ENCODE measurements around the gene TPPP.
A peak's percentile ranks its signal among the peaks of the same experiment; 100 is the strongest.

TPPP gene

DNA sequence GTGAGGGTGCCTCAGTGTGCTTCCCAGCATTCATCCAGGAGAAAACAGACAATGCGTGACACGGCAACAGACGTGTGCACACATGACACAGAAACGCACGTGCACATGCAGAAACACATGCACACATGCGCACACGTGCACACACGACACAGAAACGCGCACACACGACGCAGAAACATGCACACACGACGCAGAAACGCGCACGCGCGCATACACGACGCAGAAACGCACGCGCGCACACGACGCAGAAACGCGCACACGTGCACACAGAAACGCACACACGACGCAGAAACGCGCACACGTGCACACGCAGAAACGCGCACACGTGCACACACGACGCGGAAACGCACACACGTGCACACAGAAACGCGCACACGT is 16.5 kb downstream of the TPPP start:
- DNase-seq: no peak

DNA sequence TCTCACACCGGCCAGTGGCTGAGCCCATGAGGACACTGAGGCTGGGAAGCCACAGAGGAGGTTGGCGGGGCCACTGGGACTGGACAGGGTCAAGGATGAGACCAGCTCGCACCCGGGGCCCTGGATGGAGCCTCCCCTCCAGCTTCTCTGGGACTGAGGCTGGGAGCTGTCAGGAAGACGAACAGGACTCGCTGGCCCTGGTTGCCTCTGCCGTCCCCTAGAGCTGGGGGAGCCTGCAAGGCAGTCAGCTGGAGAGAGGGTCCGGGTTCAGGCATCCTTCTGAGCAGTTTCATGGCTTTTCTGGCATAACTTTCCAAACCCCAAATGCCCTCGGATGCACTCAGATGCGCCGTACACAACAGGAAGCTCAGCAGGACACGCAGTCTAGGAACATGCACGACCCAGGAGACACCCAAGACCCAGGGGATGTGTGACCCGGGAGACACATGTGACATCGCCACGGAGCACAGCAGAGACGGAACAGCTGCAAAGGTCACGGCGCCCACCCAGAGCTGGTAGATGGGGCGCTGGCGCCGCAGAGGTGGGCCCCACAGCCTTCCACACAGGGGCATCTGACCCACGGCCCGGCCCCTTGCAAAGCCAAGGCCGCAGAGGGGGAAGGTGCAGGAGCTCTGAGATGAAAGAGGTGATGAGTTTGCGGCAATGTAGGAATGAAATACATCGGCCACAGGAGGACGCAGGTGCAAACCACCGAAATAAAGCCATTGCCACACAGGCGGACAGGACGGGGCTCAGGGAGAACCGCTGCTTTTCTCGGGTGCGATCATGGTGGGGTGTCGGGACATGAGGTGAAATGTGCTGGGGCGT is 17.1 kb downstream of the TPPP start:
- no peak for DNase-seq

DNA sequence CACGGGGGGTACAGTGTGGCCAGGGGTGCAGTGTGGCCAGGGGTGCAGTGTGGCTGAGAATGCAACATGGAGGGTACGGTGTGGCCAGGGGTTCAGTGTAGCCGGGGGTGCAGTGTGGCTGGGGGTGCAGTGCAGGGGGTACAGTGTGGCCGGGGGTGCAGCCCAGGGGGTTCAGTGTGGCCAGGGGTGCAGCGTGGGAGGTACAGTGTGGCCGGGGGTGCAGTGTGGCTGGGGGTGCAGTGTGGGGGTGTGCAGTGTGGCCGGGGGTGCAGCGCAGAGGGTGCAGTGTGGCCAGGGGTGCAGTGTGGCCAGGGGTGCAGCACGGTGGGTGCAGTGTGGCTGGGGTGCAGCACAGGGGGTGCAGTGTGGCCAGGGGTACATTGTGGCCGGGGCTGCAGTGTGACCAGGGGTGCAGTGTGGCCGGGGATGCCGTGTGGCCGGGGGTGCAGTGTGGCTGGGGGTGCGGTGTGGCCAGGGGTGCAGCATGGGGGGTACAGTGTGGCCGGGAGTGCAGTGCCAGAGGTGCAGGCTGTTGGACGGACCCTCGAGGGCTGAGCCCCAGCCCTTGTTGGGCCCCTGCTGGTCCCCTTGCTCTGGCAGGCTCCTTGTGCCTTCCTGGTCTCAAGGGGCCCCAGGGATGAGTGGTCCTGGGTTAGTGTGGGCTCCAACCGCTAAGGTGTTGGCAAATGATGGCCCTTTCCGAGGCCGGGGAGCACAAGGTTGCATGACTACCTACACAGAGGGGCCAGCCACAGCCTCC is 17.9 kb downstream of the TPPP start:
- no peak for DNase-seq

DNA sequence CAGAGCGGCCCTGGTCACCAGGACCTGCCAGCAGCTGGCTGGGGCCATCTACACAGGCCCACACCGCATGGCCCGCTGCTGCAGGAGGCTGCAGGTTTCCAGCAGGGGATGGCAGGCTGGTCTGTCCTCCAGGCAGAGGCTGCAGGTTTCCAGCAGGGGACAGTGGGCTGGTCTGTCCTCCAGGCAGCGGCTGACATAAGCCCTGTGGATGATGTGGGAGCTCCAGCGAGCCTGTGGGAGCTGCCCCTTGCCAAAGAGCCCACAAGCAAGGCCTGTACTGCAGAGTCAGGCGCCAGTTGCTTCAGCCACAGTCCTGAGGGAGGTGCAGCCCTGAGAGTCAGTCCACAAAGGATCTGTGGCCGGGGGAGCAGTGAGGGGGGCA is 18.5 kb downstream of the TPPP start:
- no peak for DNase-seq

DNA sequence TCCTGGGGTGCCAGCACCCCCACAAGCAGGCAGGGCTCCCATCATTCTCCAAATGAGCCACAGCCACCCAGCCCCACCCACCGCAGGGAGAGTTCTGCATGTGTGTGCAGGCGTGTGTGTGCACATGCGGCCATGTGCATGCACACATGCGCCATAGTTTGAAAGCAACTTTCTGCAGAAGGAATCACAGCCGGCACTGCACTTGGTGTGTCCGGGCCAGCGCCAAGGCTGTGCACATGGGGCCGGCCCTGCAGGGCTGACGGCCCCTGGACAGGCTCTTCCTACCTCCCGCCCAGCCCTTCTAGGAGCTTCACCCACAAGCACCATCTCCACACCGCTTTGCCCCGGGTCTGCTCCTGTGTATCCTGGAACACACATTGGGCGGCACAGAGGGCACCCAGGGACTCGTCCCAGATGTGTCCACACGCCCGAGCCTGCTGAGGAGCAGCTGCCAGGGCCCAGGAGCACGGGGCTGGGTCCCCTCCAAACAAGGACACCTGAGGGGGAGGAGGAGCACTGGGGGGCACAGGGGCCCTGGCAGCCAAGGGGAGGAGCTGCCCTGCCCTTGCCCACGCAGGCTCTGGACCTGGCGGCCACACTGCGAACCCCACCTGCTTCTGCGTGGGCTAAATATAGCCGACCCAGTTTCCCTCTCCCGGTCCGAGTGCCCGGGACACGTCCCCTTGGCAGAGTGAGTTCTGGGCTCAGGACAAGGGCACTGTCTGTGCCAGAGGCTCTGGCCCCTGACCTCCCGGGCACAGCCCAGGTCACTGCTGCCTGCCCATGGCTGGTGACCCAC is 19.1 kb downstream of the TPPP start:
- DNase-seq: peak; percentile 6

DNA sequence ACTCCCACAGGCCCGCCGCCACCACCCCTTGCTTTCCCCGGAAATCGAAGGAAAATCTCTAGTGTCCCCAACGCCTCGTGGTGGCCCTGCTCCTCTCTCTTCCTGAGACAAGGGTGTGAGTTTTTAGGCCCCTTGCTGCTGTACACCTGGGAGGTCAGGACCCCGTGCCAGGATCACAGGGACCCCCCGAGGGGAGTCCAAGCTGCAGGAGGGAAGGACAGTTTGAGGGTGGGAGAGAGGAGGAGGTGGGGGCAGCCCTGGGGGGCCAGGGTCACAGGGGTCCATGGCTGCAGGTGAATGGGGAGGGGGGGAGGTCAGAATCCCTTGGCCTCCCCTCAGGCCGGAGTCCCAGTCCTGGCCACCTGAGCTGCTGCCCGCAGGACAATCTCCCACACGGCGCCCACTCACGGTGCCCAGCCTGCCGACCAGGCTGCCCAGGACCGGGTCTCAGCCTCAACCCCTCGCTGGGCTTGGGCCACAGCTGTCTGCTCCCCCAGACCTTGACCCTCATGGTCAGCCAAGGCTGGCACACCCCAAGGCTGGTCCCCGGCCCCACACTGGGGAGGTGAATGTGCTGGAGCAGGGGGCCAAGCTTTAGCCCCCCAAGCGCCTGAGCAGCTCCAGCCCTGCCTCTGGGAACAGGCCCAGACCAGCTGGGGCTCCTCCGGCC is 19.9 kb downstream of the TPPP start:
- no peak for DNase-seq

DNA sequence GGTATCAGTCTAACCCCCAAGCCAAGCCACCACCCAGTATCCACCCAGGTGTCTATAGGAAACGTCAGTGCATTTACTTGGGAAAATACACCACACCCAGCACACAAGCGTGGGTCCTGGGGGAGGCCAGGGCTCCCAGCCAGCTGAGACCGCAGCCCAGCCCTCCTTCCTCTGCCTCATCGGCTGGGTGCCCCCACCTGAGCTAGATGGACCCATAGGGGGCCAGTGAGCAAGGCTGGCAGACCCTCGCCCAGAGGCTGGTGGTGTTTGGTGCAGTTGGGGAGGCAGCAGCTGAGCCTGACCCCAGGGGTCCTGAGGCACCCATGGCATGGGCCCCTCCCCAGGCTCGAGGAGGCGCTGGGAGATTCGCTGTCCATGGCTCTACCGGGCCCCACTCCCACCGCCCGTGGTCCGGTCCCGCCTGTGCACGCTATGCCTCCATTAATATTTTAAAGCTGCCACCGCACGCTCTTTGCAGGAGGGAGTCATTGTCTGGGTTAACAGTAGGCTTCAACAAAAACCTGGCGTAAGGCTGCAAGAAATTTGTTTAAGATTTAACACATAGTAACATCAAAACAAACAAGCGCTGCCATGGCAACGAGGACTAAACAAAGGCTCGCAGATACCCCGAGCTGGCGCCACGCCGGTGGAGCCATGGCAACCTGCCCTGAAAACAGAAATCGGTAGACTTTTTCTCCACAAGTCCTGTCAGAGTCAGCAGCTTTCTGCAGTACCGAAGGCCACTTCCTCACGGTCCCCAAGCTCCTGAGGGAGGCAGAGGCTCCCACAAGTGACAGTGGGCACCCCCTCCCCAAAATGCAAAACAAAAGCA is 20.6 kb downstream of the TPPP start:
- DNase-seq: peak; percentile 64

DNA sequence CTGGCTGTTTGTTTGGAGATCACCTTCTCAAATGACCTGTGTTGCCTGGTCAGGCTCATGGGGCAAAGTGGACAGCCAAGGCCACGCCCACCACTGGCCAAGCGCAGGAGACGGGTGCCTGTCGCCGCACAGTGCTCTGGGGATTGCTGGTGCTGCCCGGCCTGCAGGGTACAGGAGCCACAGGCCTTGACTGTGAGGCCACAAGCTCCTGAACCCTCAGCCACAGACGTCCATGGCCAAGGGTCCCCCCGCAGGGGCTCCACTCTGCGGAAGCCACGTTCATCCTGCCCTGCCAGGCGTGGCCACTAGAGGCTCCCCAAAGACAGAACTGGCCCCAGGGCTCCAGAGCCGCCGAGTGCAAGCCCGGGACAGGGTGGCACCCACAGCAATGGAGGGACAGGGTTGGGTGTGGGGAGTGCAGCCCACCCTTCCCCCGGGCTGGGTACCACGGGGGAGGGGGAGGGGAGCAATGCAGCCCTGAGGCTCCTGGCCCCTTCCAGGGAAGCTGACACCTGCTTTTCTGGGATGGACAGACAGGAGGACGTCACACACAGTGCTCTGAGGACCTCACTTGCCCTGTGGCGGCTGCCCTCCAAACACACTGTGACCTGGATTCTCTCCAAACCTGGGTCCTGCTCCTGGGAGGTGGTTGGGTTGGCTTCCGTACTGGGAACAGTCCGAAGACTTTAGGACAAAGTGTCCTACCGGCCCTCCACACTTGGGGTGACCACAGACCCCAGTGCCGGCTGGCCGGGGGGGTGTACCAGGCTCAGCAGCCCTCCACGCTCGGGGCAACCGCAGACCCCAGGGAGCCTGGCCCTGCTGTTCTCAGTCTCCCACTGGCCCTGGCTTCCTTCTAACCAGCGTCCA is 21.5 kb downstream of the TPPP start:
- DNase-seq: peak; percentile 61

DNA sequence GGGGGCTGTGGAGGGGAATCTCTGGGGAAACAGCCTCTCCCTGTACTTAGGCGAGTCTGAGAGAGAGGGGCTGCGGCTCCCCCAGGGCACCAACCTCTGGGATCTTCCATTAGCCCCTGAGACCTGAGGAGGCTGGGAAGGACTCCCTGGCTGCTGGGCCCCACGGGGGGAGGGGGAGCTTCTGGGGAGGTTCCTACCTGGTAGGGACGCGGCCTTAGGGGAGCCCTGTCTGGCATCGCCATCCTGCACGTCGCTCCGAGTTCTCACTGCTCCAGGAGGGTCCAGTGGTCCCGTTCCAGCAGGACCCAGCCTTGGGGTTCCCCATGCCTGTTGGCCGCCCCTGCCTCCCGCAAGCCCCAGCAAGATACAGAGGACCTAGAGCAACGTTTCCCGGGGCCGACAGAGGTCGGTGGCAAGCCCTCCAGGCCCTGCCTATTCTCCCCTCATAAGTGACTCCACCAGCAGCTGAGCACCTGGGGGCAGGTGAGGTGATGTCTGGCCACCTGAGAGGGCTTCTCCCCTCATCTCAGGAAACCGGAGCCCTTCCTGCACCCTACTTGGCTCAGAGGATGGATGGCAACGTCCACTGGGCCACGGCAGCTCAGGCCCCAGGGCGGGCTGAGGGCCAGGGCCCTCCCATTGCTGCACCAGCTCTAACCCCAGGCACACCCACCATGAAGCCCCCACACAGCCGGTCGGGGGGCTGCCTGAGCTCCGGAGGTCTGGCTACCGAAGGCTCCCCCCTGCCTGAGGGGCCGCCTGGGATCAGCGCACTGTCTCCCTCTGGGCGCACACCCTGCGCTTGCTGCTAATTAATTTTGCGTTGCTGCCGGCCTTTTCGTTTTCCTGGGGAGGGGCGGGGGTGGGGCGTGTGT is 22.5 kb downstream of the TPPP start:
- no peak for DNase-seq

DNA sequence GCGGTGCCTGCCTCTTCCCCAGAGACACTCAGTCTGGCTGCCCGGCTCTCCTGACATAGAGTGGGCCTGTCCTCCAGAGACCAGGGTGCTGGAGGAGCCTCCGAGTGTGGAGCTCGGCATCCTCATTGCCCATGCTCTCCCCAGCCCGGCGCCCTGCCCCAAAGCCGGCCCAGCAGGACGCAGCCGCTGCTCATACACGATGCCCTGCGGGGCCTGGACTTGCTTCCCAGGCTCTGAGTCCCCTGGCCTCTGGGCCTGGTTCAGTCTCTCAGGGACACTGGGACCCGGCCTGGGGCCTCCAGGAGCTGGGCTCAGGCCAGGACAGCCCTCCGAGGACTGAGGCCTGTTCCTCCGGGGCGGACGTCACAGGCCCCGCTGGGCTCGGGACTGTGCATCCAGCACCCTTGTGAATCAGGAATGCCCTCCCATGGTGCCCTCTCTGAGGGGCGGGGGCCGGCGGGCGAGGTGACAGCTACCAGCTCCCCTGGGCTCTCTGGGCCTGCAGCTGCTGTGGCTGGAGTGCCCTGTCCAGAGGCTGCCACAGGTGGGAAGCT is 23.2 kb downstream of the TPPP start:
- no peak for DNase-seq

DNA sequence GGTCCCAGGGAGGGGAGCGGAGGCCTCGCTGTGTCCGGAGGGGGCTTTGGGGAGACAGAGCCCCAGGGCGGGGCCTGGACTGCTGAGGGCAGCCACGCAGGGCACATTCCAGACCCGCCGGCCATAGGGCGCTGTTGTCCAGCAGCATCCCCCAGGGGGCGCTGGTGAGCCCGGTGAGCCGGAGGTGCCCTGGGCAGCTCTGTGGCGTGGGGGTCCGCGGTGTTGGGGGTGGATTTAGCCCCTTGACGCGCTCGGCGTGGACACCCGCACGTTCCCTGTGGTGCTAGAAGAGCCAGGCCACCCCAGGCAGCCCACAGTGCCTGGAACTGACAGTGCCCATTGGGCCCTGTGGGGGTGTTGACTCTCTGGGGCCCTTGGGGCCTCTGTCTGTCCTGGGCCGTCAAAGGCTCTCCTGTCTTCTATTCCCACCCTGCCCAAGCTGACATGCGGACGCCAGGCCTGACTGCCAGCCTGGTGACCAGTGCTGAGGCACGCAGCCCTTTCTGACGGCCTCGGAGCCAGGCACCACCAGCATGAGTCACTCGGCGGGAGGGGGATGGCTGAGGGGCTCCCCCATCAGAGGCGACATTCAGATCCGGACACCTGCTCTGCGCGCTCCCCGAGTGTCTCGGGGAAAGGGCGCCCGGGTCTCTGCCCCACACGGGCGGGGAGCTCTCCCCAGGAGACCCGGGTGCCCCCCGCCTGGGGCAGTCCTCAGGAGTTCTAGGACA is 23.9 kb downstream of the TPPP start:
- no peak for DNase-seq

DNA sequence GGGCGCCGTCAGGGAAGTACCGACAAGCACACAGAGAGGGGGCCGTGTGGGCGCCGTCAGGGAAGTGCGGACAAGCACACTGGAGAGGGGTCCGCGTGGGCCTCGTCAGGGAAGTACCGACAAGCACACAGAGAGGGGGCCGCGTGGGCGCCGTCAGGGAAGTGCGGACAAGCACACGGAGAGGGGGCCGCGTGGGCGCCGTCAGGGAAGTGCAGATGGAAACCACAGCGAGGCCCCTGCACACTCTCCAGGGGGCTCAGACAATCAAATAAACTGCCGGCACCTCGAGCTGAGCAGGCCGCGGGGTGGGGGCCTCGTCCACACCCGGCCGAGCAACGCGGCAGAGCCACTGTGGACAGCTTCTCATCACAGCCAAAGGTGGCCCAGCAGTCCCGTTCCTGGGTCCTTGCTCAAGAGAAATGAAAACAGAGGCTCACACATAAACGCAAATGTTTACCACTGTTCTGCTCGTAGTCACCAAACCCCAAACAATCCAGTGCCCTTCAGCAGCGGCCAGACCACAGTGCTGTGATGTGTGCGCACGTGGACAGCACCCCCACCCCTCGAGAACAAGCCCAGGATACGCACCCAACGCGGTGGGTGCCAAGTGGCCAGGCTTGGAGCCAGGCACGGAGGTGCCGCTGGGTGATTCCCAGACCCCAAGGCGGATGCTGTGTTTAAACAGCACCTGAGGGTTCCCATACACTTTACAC is 24.7 kb downstream of the TPPP start:
- DNase-seq: no peak

DNA sequence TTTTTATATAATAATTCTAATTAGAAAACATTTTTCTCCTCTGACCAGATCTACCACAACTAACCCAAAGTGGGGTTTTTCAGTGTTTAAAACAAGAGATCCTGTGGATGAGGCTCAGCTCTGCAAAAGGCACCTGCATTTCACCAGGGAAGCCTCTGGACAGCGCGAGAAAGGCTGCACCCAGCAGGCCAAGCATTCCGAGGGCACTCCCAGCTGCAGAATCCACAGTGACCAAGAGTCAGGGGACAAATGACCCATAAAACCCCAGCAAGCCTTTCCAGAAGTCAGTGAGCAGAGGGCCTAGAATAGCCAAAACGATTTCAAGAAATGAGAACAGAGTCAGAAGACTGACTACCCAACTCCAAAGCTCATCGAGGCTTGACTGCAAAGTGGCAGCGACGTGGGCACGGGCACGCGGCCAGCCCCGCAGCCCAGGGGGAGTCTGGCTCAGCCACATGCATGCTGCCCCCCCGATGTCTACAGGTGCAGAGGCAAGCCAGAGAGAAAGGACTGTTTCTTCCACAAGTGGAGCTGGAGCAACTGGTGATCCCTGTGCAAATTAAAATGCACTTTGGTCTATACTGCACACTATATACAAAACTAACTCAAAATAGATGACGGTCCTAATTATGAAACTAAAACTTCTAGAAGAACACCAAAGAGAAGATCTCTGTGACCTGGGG is 26.2 kb downstream of the TPPP start:
- DNase-seq: no peak

DNA sequence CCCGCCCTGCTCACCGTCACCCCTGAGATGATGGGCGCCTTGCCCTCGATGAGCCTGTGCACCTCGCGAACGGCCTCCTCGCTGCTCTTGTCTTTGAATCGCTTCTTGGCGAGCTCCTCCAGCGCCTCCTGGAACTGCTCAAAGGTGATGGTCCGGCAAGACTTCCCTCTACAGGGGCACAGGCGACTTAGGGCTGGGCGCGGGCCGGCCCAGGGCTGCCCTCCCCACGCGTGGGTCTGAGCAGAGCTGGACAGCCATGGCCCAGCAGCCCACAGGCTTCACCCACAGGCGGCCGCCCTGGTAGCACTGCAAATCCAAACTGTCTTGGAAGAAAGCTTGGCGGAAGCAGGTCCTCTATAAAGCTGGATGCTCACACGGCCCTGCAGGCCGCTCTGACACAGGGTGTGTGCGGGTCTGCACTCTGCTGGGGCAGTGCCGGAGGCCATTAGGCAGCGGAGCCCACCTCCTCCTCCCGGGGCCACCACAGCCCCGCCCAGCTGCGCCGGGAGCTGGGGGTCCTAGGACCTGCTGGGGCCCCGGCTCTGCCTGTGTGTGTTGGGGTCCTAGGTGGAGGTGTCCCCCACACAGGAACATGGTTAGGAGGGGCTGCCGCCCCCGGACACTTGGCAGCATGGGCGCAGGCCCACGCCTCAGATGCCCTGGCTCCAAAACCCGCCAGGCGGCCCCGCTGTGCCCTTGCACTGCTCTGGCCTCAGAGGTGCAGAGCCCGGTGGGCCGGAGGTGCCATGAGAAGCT is 27.0 kb downstream of the TPPP start:
- no peak for DNase-seq

DNA sequence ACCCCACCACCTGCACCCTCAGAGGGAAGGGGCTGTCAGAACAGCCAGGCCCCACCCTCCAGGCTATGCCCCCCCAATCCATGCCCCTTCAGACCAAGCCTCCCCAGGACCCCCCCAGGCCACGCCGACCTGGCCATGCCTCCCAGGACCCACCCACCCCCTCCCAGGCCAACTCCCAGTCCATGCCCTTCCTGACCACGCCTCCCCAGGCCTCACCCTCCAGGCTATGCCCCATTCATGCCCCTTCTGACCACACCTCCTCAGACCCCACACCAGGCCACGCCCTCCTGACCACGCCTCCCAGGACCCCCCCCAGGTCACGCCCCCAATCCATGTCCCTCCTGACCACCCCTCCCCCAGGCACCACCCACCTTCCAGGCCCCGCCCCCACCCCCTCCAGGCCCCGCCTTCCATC is 27.6 kb downstream of the TPPP start:
- no peak for DNase-seq

DNA sequence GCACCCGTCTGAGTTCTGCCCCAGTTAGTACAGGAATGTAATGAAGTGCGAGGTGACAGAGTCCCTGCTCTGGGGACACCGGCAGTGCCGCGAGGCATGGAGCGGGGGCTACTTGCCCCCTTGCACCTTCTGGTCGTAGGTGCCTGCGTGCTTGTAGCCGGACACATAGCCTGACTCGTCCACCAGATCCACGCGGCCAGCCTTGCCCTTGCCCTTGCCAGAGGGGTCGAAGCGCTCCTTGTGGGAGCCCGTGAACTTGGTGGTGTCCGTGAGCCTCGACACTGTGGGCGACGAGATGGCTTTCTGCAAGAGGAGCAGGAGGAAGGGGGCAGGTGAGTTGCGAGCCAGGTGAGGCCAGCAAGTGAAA is 28.2 kb downstream of the TPPP start:
- no peak for DNase-seq
